ENCODE results near the gene IL17RE. TPM values are rescaled to one million over a fixed set of nuclear protein-coding genes. Genes with fewer than 3 reads are reported as not detected.
"Not testable (repeated sequence)": the region's sequence is repeated elsewhere in the genome, so short reads cannot be mapped to it uniquely, and the experiment has no call there.

IL17RE gene
- total and polyA plus RNA-seq, 10 donors = 0.57 to 5.1 (median 1.5) TPM

- Histone ChIP-seq H3K4me1 (peaks cover 0 to 29% (median 16%) of the 10 kb centered on the region in 6 donors), H3K9me3 (no peaks in the 10 kb centered on the region), H3K27me3 (replicated peaks in 1 of 7) (peaks cover 0 to 16% (median 0%) of the 10 kb centered on the region in 7 donors), H3K27ac (peak overlapping the region in 5 of 8 donors; percentile 12 to 58 (median 34)), H3K4me3 (peak overlapping the region in 7 of 8 donors; percentile 18 to 66 (median 38)), H3K36me3 (no peaks in the 10 kb centered on the region)
- intact Hi-C loops (cut with DNase I; ENCODE audit: low total_unique reads) = no loop called here
- DNase-seq = peak; percentile 47
- WGBS, 5 donors = 71 to 84% (median 72%) methylated on average over 10 to 22 of the region's 22 CpGs
- TF ChIP-seq CTCF (IDR thresholded peaks at IDR 0.05 in 8 of 11, conservative IDR thresholded peaks at IDR 0.05 in 3 of 11) (no peak), POLR2A (IDR thresholded peaks at IDR 0.05) (no peak), POLR2AphosphoS5 (IDR thresholded peaks at IDR 0.05) (no peak)
These were observed 39.4 kb upstream of the IL17RE start for GRCh38 chr3:9863058-9863772.

- Histone ChIP-seq H3K27me3 (replicated peaks in 1 of 7) (peaks cover 0 to 16% (median 0%) of the 10 kb centered on the region in 7 donors), H3K4me1 (peaks cover 0 to 29% (median 16%) of the 10 kb centered on the region in 6 donors), H3K9me3 (no peaks in the 10 kb centered on the region), H3K36me3 (no peaks in the 10 kb centered on the region), H3K27ac (peak overlapping the region in 5 of 8 donors; percentile 39 to 63 (median 47)), H3K4me3 (no peak overlapping the region)
- intact Hi-C loops (cut with DNase I; ENCODE audit: low total_unique reads) = no loop called here
- TF ChIP-seq CTCF (IDR thresholded peaks at IDR 0.05 in 8 of 11, conservative IDR thresholded peaks at IDR 0.05 in 3 of 11) = no peak
- TF ChIP-seq POLR2AphosphoS5 (IDR thresholded peaks at IDR 0.05) = peak in 1 of 3 donors; percentile 27
- TF ChIP-seq POLR2A (IDR thresholded peaks at IDR 0.05) = no peak
- DNase-seq = peak; percentile 51
- WGBS, 5 donors = 45 to 75% (median 65%) methylated on average over 14 to 16 of the region's 16 CpGs
These were observed 38.3 kb upstream of the IL17RE start for GRCh38 chr3:9864200-9864927.

GRCh38 chr3:9865125-9865637 is 37.5 kb upstream of the IL17RE start:
- H3K4me1 ChIP-seq = peaks cover 0 to 29% (median 16%) of the 10 kb centered on the region in 6 donors
- intact Hi-C loops (cut with DNase I; ENCODE audit: low total_unique reads); H3K9me3 ChIP-seq; H3K4me3 ChIP-seq; H3K36me3 ChIP-seq: not testable (repeated sequence)
- peaks cover 0 to 16% (median 0%) of the 10 kb centered on the region in 7 donors for H3K27me3 ChIP-seq (replicated peaks in 1 of 7)
- peak; percentile 18 for DNase-seq
- peak overlapping the region in 4 of 8 donors; percentile 39 to 62 (median 45) for H3K27ac ChIP-seq
- WGBS, 5 donors = 87 to 91% (median 89%) methylated on average over 10 of the region's 10 CpGs

GRCh38 chr3:9866639-9867038 is 36.0 kb upstream of the IL17RE start:
- H3K4me3 ChIP-seq = no peak overlapping the region
- TF ChIP-seq CTCF (IDR thresholded peaks at IDR 0.05 in 8 of 11, conservative IDR thresholded peaks at IDR 0.05 in 3 of 11) (no peak), POLR2AphosphoS5 (IDR thresholded peaks at IDR 0.05) (no peak), POLR2A (IDR thresholded peaks at IDR 0.05) (no peak)
- H3K36me3 ChIP-seq = no peaks in the 10 kb centered on the region
- intact Hi-C loops (cut with DNase I; ENCODE audit: low total_unique reads) = no loop called here
- peaks cover 0 to 16% (median 0%) of the 10 kb centered on the region in 7 donors for H3K27me3 ChIP-seq (replicated peaks in 1 of 7)
- H3K27ac ChIP-seq = no peak overlapping the region
- DNase-seq = no peak
- H3K9me3 ChIP-seq = no peaks in the 10 kb centered on the region
- WGBS, 5 donors = 89 to 97% (median 94%) methylated on average over 6 to 8 of the region's 8 CpGs
- peaks cover 0 to 29% (median 16%) of the 10 kb centered on the region in 6 donors for H3K4me1 ChIP-seq
